NCI-H2196 (cell line): ENCODE results near the gene FGFR4.

Experiments used
- DNase-seq: peaks from one replicate; lab custom pipeline; 2025; ENCODE audit not compliant: unreplicated experiment; lab: John Stamatoyannopoulos, UW

Gene FGFR4

DNA sequence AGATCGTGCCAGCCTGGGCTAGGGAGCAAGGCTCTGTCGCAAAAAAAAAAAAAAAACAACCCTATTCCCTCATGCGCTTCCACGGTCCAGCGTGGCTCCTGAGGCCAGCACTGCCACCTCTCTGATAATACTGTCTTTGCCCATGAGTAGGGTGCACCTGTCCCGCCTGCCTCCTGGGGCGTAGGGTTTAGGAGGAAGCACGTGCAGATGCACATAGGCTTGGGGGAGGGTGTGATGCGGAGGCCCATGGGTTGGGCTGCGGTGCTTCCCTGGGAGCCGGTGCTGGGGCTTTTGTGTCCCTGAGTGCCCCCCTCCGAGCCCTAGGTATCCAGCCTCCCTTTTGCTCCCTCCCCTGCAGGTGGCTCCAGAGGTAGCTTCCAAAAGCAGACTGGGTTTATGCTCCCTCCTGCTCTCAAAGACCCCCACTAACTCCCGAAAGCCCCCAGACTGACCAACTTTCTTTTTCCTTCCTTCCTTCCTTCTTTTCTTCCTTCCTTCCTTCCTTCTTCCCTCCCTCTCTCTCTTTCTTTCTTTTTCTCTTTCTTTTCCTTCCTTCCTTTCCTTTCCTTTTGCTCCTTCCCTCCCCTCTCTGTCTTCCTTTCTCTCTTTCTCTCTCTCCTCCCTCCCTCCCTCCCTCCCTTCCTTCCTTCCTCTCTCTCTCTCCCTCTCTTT is 12.8 kb downstream of the FGFR4 start:
- DNase-seq: no peak

DNA sequence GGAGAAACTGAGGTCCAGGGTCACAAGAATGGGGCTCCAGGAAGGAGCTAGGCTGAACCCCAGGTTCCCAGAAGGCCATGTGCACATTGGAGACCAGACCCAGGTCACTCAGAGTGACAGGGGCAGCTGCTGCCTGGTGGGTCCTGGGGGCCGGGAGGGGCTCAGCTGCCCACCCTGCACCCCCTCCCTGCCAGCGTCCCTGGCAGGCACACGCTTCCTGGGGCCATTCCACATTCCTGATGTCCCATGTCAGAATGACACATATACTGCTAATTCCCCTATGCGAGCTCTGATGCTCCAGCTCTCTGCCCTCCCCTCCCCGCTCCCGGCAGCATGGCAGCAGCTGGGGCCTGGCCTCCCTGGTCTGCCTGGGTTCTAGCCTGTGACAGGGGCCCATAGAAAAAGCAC is 14.0 kb downstream of the FGFR4 start:
- DNase-seq: no peak

DNA sequence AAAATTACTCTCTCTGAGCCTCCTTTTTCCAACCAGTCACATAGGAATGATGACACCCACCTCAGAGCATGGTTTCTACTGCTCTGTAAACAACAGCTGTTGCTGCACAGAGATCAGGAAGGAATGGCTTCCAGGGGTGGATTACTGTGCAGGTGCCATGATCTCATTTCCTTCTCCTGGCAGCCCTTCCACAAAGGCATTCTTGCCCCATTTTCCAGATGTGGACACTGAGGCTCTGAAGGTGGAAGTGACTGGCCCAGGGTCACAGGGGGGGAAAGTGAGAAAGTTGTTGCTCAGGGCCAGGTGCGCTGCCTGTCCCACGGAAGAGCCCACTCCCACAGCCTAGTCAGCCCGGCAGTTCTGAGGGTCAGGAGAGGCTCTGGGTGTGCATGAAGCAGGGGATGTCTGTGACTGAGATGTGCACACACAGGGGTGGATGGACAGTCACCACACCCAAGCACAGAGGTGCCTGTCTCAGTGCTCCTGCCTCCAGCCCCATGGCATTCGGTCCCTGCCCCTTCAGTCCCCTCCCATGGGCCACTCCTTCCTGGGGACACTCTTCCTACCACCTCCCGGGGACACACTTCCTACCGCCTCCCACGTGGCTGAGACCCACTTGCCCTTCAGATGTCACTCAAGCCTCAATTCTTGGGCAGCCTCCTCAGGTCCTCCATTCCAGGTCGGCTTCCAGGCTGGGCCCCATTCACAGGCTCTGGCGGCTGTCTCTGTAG is 17.0 kb downstream of the FGFR4 start:
- peak; percentile 17 for DNase-seq

DNA sequence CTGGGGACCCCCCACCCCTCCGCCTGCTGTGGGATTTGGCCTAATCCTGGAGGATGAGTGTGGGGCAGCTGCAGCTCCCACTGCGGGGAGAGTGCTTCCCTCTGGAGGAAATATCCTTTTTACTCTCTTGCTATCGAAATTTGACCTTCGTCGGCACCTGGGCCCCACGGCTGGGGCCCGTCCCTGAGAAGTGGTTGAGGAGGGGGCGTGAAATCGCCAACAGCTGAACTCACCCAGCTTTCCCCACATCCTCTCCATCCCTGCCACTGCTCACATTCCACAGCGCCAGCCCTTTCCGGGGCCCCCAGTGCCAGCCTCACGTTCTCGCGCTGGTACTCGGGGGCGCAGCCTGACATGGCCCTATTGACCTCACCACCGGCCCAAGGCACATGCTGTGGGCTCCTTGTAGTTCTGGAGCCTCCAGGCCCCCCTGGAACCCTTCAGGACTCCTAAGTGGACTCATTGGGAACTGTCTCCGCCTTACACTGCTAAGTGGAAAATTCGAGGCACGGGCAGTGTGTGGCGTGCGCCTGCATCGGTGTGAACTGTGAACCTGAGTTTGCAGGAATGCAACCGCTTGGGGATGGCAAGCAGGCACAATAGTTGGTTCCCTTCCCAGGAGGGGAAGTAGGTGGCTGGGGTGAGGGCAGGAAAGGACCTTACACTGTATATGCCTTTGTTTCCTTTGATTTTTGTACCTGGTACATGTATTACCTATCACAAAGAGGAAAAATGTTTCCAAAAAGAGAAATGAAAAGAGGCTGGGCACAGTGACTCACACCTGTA is 19.2 kb downstream of the FGFR4 start:
- no peak for DNase-seq

DNA sequence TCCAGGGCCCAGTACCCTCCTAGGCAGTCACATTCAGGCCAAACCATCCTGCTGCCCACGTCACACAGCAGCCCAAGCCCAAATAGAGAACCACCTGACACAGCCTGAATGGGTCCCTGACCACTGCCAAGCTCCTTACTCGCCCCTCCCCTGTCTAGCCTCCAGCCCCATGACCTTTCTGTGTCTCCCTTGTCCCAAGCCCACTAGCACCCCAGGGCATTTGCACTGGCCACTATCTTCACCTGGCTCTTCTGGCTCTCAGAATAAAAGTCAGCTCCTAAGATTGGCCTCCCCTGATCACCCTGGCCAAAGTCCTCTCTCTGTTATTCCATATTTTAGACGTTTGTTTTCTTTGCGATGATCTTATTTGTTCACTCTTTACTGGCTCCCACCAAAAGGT is 20.4 kb downstream of the FGFR4 start:
- no peak for DNase-seq

DNA sequence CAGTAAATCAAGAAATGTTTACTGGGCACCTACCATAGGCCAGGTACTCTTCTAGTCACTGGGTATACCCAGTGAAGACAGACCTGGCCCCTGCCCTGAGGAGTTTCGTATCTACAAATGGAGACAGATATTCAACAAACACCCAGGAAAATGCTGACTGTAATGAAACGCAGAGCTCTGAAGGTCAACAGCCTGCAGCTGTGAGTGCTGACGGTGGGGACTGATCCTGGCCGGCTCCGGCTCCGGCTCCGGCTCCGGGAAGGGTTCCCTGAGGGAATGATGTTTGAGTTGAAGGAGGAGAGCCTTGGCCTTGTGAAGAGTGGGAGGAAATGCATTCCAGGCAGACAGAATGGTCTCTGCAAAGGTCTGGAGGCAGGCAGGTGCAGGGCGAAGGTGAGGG is 23.1 kb downstream of the FGFR4 start:
- no peak for DNase-seq

DNA sequence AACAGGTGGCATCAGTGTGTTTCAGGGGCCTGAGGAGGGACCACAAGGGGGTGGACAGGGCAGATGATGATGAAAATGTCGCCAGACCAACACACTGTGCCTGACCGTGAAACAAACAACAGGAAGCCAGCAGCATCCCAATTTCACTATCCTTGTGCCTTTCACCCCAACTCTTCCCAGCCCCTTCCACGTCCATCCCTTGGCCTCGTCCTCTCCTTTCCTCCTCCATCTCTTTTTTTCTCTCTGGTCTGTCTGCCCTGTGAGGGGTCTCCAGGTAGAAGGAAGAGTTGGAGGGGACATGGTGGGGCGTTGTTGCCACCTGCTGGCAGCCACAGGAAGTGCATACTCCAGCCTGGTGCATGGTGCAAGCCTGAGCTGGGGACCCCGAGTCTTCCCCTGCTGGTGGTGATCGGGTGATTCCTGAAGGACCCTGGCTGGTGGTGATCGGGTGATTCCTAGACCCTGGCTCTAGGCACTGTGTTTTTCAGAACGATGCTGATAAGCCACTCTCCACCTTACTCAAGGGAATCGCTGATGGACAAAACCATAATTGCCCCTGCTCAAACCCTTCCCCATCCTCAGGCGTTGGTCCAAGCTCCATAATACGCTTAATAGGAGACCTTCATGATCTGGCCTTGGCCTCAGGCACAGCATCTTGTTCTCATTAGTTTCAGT is 25.1 kb downstream of the FGFR4 start:
- peak; percentile 44 for DNase-seq

DNA sequence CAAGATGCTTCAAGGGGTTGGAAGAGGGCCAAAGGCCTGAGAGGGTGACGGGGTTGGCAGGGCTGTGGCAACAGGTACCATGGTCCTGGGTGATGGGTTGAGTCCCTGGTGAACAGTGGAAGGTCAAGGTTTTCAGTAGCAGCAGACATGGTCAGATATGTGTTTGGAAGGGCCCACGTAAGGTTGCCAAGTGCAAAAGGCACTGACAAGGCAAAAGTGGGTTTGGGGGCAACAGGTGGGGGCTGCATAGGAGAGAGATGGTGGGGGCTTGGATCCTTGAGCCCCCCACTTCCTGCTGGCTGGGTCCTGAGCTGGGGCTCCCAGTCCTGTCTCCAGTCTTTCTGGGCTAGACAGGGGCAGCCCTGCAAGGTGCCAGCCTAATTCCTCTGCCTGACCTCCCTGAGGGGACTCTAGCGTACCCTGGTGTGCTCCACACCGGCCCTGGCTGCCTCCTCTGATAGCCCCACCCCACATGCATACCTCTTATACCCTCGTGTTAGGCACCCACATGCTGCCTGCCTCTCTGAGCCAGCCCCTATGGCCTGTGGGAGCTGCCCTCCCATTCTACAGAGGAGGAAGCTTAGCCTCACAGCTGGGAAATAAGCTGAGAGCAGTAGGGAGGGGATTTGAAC is 26.0 kb downstream of the FGFR4 start:
- DNase-seq: no peak

DNA sequence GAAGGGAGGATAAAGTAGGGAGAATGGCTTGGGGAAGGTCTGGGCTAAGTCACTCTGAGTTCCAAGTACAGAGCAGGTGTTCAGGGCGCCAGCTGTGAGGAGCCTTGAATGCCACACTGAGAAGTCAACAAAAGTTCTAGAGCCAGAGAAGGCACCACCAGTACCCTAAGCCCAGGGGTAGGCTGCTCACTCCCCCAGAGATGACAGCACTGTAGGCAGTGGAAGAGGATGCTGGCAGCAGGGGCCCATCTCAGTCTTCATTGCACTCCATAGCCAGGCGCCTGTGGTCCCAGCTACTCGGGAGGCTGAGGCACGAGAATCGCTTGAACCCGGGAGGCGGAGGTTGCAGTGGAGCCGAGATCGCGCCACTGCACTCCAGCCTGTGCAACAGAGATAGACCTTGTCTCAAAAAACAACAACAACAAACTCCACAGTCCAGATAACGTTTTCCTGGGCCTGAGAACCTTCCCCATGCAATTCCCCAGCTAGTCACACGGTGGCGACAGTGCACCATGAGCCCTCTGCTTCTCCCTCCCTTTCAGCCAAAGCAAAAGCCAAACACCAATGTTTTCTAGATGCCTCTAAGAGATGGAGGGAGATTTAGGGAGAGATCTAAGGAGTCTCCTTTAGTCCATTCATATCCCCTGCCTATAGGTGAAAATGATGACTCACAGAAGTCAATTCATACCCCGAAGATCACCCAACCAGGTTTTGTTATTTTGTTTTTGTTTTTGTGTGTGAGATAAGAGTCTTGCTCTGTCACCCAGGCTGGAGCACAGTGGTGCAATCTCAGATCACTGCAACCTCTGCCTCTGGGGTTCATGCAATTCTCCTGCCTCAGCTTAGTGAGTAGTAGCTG is 27.1 kb downstream of the FGFR4 start:
- peak; percentile 74 for DNase-seq

DNA sequence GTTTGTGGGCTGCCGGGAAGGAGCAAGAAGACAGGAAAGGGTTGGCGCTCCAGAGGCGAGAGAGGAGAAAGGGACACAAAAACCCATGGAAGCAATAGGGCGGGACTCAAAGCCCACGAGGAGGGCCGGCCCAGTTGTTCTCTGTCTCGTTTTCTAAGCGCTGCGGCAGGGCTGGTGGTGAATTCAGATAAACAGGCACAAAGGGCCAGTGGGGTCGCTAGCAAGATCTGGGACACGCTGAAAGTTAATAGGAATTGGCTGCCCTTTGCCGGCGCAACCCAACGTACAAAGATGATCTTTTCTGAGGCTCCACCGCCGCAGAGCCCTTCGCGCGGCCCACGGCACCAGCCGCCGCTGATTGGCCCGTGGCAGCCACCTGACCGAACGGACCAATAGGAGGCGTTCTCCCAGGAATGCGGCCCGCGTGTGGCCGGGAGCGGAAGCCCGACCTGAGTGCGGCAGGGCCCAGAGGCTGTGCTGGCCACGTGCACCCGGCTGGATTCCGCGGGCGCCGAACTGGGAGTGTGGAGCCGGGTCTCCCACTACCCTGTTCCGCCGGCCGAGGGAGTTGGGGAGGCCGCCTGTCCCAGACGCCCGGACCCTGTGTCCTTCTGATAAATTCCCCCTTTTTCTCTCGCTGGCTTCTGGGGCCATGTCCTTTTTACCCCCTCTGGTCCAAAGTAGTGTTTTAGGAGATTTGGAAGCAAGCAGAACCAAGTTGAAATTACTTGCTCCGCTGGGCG is 30.1 kb downstream of the FGFR4 start:
- no peak for DNase-seq

DNA sequence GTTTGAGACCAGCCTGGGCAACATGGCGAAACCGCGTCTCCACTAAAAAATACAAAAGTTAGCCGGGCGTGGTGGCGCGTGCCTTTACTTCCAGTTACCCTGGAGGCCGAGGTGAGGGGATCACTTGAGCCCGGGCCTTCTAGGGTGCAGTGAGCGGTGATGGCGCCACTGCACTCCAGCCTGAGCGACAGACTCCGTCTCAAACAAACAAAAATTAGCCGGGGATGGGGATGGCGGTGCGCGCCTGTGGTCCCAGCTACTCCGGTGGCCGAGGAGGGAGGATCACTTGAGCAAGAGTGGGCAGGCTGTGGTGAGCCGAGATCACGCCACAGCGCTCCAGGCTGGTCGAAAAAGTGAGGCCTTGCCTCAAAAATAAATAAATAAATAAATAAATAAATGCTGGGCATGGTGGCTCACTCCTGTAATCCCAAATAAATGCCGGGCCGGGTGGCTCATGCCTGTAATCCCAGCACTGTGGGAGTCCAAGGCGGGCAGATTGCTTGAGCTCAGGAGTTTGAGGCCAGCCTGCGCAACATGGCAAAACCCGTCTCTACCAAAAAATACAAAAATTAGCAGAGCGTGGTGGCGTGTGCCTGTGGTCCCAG is 30.8 kb downstream of the FGFR4 start:
- no peak for DNase-seq

DNA sequence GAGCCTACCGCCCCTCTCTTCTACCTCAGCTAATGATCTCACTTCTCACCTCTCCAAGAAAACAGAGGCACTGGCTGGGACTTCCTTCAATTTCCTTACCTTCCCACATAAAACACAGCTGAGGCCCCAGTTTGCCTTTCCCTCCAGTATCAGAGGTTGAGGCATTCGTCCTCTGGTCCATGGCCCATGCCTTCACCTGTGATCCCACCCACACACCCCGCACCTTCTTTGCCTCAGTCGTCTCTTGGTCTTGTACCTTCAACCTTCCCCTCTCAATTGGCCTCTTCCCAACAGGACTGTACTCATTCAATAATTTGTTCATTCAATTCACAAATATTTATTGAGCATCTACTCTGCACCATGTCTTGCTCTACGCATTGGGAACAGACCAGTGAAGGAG is 35.9 kb downstream of the FGFR4 start:
- no peak for DNase-seq

DNA sequence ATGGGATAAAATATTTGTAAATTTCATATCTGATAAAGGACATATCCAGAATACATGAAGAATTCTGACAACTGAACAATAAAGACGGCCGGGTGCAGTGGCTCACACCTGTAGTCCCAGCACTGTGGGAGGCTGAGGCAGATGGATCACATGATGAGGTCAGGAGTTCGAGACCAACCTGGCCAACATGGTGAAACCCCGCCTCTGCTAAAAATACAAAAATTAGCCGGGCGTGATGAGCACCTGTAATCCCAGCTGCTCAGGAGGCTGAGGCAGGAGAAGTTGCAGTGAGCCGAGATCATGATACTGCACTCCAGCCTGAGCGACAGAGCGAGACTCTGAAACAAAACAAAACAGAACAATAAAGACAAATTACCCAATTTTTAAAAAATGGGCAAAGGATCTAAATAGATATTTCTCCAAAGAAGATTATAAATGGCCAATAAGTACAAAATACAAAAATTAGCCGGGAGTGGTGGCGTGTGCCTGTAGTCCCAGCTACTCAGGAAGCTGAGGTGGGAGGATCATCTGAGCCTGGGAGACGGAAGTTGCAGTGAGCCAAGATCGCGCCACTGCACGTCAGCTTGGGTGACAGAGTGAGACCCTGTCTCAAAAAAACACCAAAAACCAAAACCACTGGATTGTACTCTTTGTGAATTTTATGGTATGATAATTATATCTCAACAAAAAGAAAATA is 37.2 kb downstream of the FGFR4 start:
- DNase-seq: no peak

DNA sequence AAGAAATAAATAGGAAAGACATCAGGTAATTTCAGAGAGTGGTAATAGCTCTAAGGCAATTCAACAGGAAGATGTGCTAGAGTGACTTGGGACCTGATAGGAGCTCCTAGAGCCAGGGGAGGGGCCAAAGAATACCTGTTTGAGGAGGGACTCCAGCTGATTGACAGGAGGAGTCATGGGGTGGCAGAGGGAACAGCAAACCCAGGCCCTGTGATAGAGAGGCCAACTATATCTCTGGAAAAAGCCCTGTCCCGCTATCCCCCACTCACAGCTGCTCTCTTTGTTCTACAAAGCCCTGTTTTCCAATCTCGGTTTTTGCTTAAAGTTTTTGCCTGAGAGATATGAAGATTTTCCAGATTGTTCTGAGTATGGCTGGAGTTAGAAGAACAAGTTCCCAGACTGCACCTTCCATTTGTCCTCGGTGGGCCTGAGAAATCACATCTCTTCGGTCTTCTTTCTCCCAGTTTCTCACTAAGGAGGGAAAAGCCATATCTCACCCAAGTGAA is 37.8 kb downstream of the FGFR4 start:
- DNase-seq: no peak

DNA sequence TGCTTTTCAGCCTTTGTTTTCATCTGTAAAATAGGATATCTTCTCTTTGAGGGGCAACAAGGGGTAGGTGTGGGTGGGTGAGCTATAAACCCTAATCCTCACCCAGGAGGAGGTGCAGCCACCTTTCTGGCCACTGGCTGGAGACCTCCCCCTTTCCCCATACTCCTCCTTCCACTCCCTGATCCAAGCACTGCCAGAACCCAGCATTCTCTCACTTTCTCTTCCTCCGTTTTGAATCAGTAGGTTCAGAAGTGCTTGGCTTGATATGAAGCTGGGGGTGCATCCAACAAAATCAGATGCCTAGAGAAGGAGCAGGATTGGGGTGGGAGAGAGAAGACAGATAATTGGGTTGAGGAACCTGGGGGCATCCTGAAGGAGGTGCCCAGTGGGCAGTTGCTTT is 40.1 kb downstream of the FGFR4 start:
- no peak for DNase-seq

DNA sequence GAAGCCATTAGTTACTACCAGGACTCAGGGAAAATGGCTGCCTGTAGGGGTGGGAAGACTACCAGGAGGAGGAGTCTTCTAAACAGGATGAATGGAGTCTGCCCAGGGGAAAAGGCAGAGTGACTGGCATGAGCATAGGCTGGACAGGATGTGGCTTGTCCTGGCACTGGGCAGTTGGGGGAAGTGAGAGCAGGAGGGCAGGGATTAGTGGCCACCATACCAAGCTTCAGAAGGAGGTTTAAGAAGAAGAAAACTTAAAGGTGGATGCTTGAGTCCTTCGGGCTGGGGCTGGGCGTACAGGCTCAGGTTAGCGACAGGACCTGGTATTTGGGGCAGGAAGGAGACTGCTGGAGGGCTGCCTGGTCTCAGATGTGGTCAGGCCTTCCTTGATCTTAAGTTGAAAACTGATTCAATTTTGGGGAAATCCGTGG is 41.9 kb downstream of the FGFR4 start:
- DNase-seq: no peak

DNA sequence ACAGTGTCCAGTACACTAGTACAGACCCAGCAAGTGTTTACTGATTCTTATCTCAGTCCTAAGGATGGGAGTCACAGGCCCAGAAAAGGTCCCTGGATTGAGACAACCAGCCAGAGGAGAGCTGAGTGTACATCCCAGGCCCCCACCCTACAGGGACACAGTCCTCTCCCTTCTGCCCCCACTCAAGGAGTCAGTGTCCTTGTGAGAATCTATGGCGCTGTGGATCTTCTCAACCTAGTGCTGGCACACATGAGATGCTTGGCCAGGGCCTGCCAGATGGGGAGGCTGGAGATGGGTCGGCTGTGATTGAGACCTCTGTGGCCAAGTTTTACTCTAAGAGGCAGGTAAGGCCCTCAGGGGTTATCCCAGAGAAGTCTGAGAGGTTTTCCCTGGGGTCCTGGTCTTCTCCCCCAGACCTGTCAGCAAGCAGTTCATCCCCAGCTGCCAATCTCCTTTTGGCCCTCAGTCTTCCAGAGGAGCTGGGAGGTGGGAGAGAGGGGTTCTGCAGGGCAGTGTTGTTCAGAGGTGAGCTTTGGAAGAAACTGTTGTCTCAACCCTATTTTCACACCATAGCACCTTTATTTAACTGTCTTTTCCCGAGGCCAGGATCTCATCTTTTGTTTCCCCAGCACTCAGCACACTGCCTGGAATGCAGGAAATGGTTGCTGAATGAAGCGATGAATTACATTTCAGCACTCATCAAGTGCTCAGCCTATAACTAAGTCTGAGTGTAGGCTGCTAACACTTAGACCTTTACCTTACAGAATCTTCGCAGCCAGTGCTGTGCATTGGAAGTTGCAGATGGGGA is 43.7 kb downstream of the FGFR4 start:
- DNase-seq: no peak

DNA sequence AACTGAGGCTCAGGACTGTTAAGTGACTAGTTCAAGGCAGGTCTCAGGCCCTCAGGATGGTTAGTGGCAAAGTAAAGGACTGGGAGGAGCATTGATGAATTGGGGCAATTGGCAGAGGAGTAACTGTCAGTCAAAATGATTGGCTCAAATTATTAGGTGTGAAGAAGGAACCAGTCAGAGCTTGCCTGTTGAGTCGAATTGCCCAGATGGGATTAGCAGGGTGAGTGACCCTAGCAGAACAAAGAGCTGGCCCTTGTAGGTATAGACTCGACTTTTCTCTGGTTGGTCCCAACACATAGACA is 44.3 kb downstream of the FGFR4 start:
- no peak for DNase-seq
